Measurements from ENCODE around the gene EDIL3. TPM values are rescaled to one million over a fixed set of nuclear protein-coding genes. Genes with fewer than 3 reads are reported as not detected.

Gene EDIL3
- total RNA-seq, 1 experiment from 2014 or later, result 17.6 TPM

- H3K27ac ChIP-seq (ENCODE audit: low read length), result no peak overlapping the region
- DNase-seq (ENCODE audit: low read depth, low spot score) (no peak), ATAC-seq (no peak)
- TF ChIP-seq SIN3A (IDR thresholded peaks at IDR 0.05; ENCODE audit: borderline replicate concordance, insufficient read depth, low read depth, low read length) (no peak), REST (IDR thresholded peaks at IDR 0.05; ENCODE audit: insufficient read depth in 1 of 2, low read depth in 2 of 2, low read length in 1 of 2) (no peak), TCF7L2 (IDR thresholded peaks at IDR 0.05; ENCODE audit: low read depth, low read length) (no peak), POLR2AphosphoS5 (IDR thresholded peaks at IDR 0.05; ENCODE audit: low read depth, low read length) (no peak), CTCF (IDR thresholded peaks at IDR 0.05) (no peak)
- no peaks in the 10 kb centered on the region for H3K4me1 ChIP-seq (ENCODE audit: control insufficient read depth, insufficient read depth, low read length)
- H3K4me3 ChIP-seq (ENCODE audit: low read depth in 2 of 2, low read length in 2 of 2), result no peak overlapping the region
- no peaks in the 10 kb centered on the region for H3K36me3 ChIP-seq (ENCODE audit: control insufficient read depth, insufficient read depth, low read length)
- no peaks in the 10 kb centered on the region for H3K27me3 ChIP-seq (ENCODE audit: control insufficient read depth, insufficient read depth, low read length)
- ChIA-PET POLR2A (interaction anchor here (0.6 kb wide), 1 partner anchor 35 kb away, joined by 12 read pairs; no protein-coding TSS in a partner anchor), CTCF (no interaction called here)
- no peaks in the 10 kb centered on the region for H3K9me3 ChIP-seq (ENCODE audit: control insufficient read depth, insufficient read depth, low read depth, low read length)
- BruUV-seq (replicated peaks), result no TSS peak
- intact Hi-C loops (cut with micrococcal nuclease; ENCODE audit: unreplicated experiment) (no loop called here), in situ Hi-C loops (cut with HindIII; ENCODE audit: low pct_unique_long_range_greater_than_20kb, low sequenced_read_pairs) (no loop called here)
Observed at GRCh38 chr5:84014966-84015365, 369.7 kb downstream of the EDIL3 start.

GRCh38 chr5:83993803-83994202, 390.9 kb downstream of the EDIL3 start:
- Histone ChIP-seq H3K27me3 (ENCODE audit: control insufficient read depth, insufficient read depth, low read length) (no peaks in the 10 kb centered on the region), H3K4me3 (ENCODE audit: low read depth in 2 of 2, low read length in 2 of 2) (no peak overlapping the region), H3K36me3 (ENCODE audit: control insufficient read depth, insufficient read depth, low read length) (no peaks in the 10 kb centered on the region), H3K9me3 (ENCODE audit: control insufficient read depth, insufficient read depth, low read depth, low read length) (no peaks in the 10 kb centered on the region), H3K27ac (ENCODE audit: low read length) (no peak overlapping the region), H3K4me1 (ENCODE audit: control insufficient read depth, insufficient read depth, low read length) (no peaks in the 10 kb centered on the region)
- POLR2A ChIA-PET, result interaction anchor here (0.6 kb wide), 1 partner anchor 1383 kb away, joined by 4 read pairs; no protein-coding TSS in a partner anchor
- DNase-seq (ENCODE audit: low read depth, low spot score) (no peak), ATAC-seq (no peak)
- CTCF ChIA-PET, result no interaction called here
- intact Hi-C loops (cut with micrococcal nuclease; ENCODE audit: unreplicated experiment), result no loop called here
- in situ Hi-C loops (cut with HindIII; ENCODE audit: low pct_unique_long_range_greater_than_20kb, low sequenced_read_pairs), result no loop called here
- TF ChIP-seq TCF7L2 (IDR thresholded peaks at IDR 0.05; ENCODE audit: low read depth, low read length) (no peak), POLR2AphosphoS5 (IDR thresholded peaks at IDR 0.05; ENCODE audit: low read depth, low read length) (no peak), REST (IDR thresholded peaks at IDR 0.05; ENCODE audit: insufficient read depth in 1 of 2, low read depth in 2 of 2, low read length in 1 of 2) (no peak), CTCF (IDR thresholded peaks at IDR 0.05) (no peak), SIN3A (IDR thresholded peaks at IDR 0.05; ENCODE audit: borderline replicate concordance, insufficient read depth, low read depth, low read length) (no peak)
- BruUV-seq (replicated peaks), result no TSS peak
